ENCODE results near the gene PTPRCAP.
A peak's percentile ranks its signal among the peaks of the same experiment; 100 is the strongest.

The PTPRCAP gene

DNA sequence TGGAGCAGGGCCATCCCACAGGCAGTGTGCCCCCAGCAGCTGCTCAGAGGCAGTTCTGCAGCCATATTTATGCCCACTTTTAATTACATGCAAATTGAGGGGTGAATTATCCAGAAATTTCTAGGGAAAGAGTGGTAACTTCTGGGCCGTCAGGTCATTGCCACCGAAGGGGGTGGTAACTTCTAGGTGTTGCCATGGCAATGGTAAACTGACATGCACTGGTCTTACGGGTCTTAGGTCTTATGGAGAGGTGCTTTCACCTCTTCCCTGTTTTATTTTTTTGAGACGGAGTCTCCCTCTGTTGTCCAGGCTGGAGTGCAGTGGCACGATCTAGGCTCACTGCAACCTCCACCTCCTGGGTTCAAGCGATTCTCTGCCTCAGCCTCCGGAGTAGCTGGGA lies 35.4 kb upstream of the PTPRCAP start:
- TF ChIP-seq, protein P1, sequence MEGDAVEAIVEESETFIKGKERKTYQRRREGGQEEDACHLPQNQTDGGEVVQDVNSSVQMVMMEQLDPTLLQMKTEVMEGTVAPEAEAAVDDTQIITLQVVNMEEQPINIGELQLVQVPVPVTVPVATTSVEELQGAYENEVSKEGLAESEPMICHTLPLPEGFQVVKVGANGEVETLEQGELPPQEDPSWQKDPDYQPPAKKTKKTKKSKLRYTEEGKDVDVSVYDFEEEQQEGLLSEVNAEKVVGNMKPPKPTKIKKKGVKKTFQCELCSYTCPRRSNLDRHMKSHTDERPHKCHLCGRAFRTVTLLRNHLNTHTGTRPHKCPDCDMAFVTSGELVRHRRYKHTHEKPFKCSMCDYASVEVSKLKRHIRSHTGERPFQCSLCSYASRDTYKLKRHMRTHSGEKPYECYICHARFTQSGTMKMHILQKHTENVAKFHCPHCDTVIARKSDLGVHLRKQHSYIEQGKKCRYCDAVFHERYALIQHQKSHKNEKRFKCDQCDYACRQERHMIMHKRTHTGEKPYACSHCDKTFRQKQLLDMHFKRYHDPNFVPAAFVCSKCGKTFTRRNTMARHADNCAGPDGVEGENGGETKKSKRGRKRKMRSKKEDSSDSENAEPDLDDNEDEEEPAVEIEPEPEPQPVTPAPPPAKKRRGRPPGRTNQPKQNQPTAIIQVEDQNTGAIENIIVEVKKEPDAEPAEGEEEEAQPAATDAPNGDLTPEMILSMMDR (IDR thresholded peaks at IDR 0.05): no peak

DNA sequence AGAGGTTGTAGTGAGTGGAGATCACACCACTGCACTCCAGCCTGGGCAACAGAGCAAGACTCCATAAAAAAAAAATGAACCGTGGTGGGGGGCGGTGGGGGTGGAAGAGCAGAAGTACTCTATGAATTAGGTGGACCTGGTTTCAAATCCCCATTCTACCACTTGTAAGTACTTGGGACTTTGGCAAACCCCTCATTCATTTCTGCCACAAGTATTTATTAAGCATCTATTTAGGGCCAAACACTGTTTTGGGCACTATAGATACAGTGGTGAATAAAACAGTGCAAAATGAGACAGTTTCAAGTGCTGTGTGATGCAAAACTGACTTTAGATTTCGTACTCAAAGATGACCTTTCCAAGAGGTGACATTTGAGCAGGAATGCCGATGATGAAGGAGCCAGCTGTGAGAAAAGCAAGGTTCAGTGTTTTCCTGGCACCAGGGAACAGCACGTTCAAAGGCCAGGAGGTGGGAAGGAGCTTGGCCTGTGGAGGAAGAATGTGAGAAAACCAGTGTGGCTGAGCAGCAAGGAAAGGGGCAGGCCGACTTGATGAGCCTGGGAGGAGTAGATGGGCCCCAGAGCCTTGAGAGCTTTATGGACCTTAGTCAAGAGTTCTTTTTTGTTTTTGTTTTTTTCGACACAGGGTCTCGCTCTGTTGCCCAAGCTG lies 33.0 kb upstream of the PTPRCAP start:
- no peaks in the 10 kb centered on the region for H3K79me2 ChIP-seq
- H3K4me2 ChIP-seq (ENCODE audit: low read length): no peak overlapping the region
- H3K27ac ChIP-seq: no peak overlapping the region
- H3K4me1 ChIP-seq: no peaks in the 10 kb centered on the region
- no peaks in the 10 kb centered on the region for H3K27me3 ChIP-seq (ENCODE audit: control insufficient read depth, insufficient read depth, low read length)
- H2AFZ ChIP-seq: no peak overlapping the region
- TF ChIP-seq, protein P1 (IDR thresholded peaks at IDR 0.05): no peak
- H3K9me3 ChIP-seq (ENCODE audit: control insufficient read depth, low read length): no peaks in the 10 kb centered on the region
- no peak overlapping the region for H3K9ac ChIP-seq
- H3K4me3 ChIP-seq (ENCODE audit: low read depth, low read length): no peak overlapping the region
- H3K36me3 ChIP-seq (ENCODE audit: control insufficient read depth, insufficient read depth, low read length): no peaks in the 10 kb centered on the region

More for the DNA sequence above, 35.4 kb upstream of the PTPRCAP start:
- Histone ChIP-seq H3K9me3 (ENCODE audit: control insufficient read depth, low read length) (no peaks in the 10 kb centered on the region), H2AFZ (no peak overlapping the region), H3K4me2 (ENCODE audit: low read length) (no peak overlapping the region), H3K4me1 (no peaks in the 10 kb centered on the region), H3K79me2 (no peaks in the 10 kb centered on the region), H3K27me3 (ENCODE audit: control insufficient read depth, insufficient read depth, low read length) (no peaks in the 10 kb centered on the region), H3K36me3 (ENCODE audit: control insufficient read depth, insufficient read depth, low read length) (no peaks in the 10 kb centered on the region), H3K9ac (no peak overlapping the region), H3K27ac (no peak overlapping the region), H3K4me3 (ENCODE audit: low read depth, low read length) (no peak overlapping the region)

DNA sequence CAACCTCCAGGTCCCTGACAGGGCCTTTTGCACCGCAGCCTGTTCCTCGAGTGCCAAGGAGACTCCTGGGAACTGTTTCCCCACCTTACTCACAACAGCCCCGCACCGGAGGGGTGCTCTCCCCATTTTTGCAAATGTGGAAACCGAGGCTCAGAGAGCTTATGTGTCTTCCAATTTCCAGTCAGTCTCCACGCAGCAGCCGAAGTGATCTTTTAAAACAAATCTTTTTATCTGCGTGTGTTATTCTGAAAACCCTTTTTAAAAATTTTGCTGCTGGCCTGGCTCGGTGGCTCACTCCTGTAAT lies 32.0 kb upstream of the PTPRCAP start:
- H3K4me3 ChIP-seq (ENCODE audit: low read depth, low read length): peak overlapping the region; percentile 69
- TF ChIP-seq, protein P1 (IDR thresholded peaks at IDR 0.05): no peak
- H3K36me3 ChIP-seq (ENCODE audit: control insufficient read depth, insufficient read depth, low read length): no peaks in the 10 kb centered on the region
- no peaks in the 10 kb centered on the region for H3K27me3 ChIP-seq (ENCODE audit: control insufficient read depth, insufficient read depth, low read length)
- H3K79me2 ChIP-seq: no peaks in the 10 kb centered on the region
- H2AFZ ChIP-seq: peak overlapping the region; percentile 92
- no peaks in the 10 kb centered on the region for H3K9me3 ChIP-seq (ENCODE audit: control insufficient read depth, low read length)
- no peak overlapping the region for H3K9ac ChIP-seq
- peak overlapping the region; percentile 94 for H3K4me2 ChIP-seq (ENCODE audit: low read length)
- no peaks in the 10 kb centered on the region for H3K4me1 ChIP-seq
- peak overlapping the region; percentile 70 for H3K27ac ChIP-seq

DNA sequence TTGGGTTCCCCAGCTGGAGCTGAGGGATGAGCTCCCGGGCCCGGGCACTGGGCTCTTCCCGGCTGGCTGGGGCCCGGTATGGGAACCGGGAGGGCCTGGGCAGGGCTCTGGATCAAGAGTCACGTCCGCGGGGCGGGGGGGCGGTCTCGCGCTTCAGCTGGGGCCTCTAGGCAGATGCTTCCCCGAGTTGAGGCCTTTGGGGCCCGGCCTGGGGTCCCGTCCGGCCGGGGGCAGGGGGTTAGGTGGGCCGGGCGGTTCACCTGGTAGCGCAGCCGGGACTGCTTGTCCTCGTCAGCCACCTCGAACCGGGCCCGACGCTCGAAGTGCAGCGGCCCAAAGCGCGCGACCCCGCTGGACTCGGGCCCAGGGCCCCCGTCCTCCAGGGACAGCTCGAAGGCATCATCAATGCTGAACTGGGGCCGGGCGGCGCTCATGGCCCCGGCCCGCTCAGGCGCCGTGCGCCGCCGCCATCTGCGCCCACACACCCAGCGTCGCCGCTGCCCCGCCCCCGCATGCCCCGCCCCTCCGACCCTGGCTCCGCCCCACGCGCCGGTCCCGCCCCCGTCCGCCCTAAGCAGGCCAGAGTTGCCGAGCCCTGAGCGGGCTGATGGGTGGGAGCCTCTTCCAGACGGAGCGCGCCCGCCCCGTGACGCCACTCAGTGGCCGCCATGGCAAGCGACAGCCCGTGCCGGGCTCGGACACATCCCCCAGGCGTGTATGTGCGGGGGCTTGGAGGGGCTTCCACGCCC lies 31.5 kb upstream of the PTPRCAP start, which contains the start of gene TMEM134:
TMEM134 (minus strand) TSS at position 493 of the 749 bp plus-strand sequence; CDS start at position 434, 59 bp downstream.
- Histone ChIP-seq H3K4me3 (ENCODE audit: low read depth, low read length) (peak within 1 kb of the TSS; percentile 76), H3K36me3 (ENCODE audit: control insufficient read depth, insufficient read depth, low read length) (no peaks in the 10 kb centered on the region), H3K9ac (peak within 1 kb of the TSS; percentile 53), H3K4me2 (ENCODE audit: low read length) (peak within 1 kb of the TSS; percentile 94), H3K27me3 (ENCODE audit: control insufficient read depth, insufficient read depth, low read length) (no peaks in the 10 kb centered on the region), H3K27ac (peak within 1 kb of the TSS; percentile 70), H2AFZ (peak within 1 kb of the TSS; percentile 92), H3K79me2 (no peaks in the 10 kb centered on the region), H3K4me1 (no peaks in the 10 kb centered on the region), H3K9me3 (ENCODE audit: control insufficient read depth, low read length) (no peaks in the 10 kb centered on the region)
- TF ChIP-seq, protein P1 (IDR thresholded peaks at IDR 0.05): no peak
